H1 (cell line): ENCODE data around the gene HSD17B8. TPM values are rescaled to one million over a fixed set of nuclear protein-coding genes. Genes with fewer than 3 reads are reported as not detected.

Experiments used
- CBX5 ChIP-seq: fragments of 300-800, 300-1000 bp; sonication (generic); IDR thresholded peaks from 2 replicates; pipeline ENCODE4 v1.7.1; 2016; ENCODE audit warnings: antibody characterized with exemption, low read length, low read depth
- CTBP2 ChIP-seq: IDR thresholded peaks from 2 replicates; pipeline ENCODE4 v1.7.0; 2011; ENCODE audit warnings: borderline replicate concordance, mild to moderate bottlenecking, moderate library complexity, mixed read lengths, low read length; ENCODE audit not compliant: insufficient read depth, insufficient read length
- E2F6 ChIP-seq: IDR thresholded peaks from 2 replicates; pipeline ENCODE4 v1.6.1; 2012; ENCODE audit warnings: inconsistent platforms
- GTF2F1 ChIP-seq: IDR thresholded peaks from 2 replicates; pipeline ENCODE4 v1.6.1; 2012; ENCODE audit warnings: low read depth, low read length, improper control_type of control experiment, borderline replicate concordance
- POU5F1 ChIP-seq: IDR thresholded peaks from 2 replicates; pipeline ENCODE4 v1.6.1; 2011; ENCODE audit warnings: low read depth, mild to moderate bottlenecking, low read length, moderate library complexity
- RFX5 ChIP-seq: IDR thresholded peaks from 2 replicates; pipeline ENCODE4 v1.6.1; 2011; ENCODE audit warnings: low read depth, low read length, improper control_type of control experiment, borderline replicate concordance
- SAP30 ChIP-seq: fragments of 300-600 bp; sonication (generic); IDR thresholded peaks from 2 replicates; pipeline ENCODE4 v1.7.1; 2012; ENCODE audit warnings: low read length, moderate library complexity, mild to moderate bottlenecking, inconsistent platforms; ENCODE audit not compliant: insufficient read depth, insufficient replicate concordance
- ZNF274 ChIP-seq: IDR thresholded peaks from 2 replicates; pipeline ENCODE4 v1.7.0; 2012; ENCODE audit warnings: low read length, borderline replicate concordance; ENCODE audit errors: extremely low read depth
- polyA plus RNA-seq, 7 experiments: library from polyadenylated mRNA; depleted of rRNA in 3 of 7; stranded (reverse) in 5 of 7; unstranded in 2 of 7; fragments of >200 nt in 5 of 7; fragments of 200-250 nt in 2 of 7; gene quantifications; 1 replicate in 5 of 7; 2 replicates in 1 of 7; 4 replicates in 1 of 7; pipeline versions ENCODE4 v1.2.1 to v1.2.3, GENCODE V29; 2011 to 2013; ENCODE audit warnings: missing spikeins in 2 of 7, mixed read lengths in 2 of 7
- total RNA-seq: library from RNA; stranded (reverse); fragmentation: NEBNext Ultra II Directional; extraction: Animal tissue kit (Norgen Biotek cat#: 25700); gene quantifications from 2 replicates; pipeline ENCODE4 v1.2.1, GENCODE V29; 2021

Gene HSD17B8
- total and polyA plus RNA-seq, 2 of the 8 experiments (the other 6 are each of a cell fraction or from before 2014, with no cell fraction given), result 3.3 to 17.1 TPM

- no peak for TF ChIP-seq SAP30
- TF ChIP-seq POU5F1, result no peak
- TF ChIP-seq CTBP2, result no peak
- TF ChIP-seq GTF2F1, result no peak
- no peak for TF ChIP-seq ZNF274
- TF ChIP-seq CBX5, result no peak
- TF ChIP-seq E2F6, result no peak
- TF ChIP-seq RFX5, result no peak
These were observed 37.6 kb upstream of the HSD17B8 start (continued) for GRCh38 chr6:33166811-33167210.
